ENCODE data around the gene PPP2R3C.
A peak's percentile ranks its signal among the peaks of the same experiment; 100 is the strongest.
"Not testable (repeated sequence)": the region's sequence is repeated elsewhere in the genome, so short reads cannot be mapped to it uniquely, and the experiment has no call there.

The PPP2R3C gene

DNA sequence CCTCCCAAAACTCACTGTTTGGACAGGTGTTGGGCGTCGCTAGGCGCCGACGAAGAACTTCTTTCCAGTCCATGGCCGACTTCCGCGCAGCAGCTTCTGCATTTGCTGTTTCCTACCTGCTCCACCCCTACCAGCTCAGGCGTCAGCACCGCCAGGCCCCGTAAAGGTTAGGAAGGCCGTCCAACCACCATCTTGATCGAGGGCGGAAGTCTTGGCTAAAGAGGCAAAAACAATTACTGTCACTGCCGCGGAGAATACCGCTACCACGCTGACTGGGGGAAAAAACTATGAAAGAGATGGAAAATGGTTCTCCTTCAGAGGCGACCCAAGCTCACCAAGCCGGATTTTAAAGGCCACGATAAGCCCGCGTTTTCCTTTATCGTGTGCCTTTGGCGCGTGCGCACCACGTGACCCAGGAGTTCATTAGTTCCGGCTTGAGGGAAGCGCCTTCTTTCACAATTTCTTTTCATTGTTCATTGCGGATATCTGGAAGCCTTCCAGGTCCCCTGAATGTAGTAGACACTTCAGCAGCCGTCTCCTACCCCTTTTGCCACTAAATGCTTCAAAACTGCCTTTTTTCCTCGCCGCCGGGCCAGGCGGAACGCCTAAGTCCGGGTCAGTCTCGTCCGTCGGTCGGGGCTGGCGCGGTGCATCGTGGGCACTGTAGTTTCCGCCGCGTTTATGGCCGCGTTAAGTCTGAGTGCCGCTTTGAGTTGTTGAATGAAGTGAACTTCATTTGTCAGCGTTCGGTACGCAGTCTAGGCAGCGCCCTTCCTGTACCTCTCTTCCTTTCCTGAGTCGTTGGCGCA, at the start of gene PPP2R3C, which contains the start of gene PRORP:
PPP2R3C (minus strand) TSS at position 104 of the 809 bp plus-strand sequence; CDS start at position 73, 31 bp downstream.
PRORP (plus strand) TSS at position 666 of the 809 bp plus-strand sequence. CDS start 694 bp downstream, outside the sequence.
- DNase-seq: peak; percentile 86

DNA sequence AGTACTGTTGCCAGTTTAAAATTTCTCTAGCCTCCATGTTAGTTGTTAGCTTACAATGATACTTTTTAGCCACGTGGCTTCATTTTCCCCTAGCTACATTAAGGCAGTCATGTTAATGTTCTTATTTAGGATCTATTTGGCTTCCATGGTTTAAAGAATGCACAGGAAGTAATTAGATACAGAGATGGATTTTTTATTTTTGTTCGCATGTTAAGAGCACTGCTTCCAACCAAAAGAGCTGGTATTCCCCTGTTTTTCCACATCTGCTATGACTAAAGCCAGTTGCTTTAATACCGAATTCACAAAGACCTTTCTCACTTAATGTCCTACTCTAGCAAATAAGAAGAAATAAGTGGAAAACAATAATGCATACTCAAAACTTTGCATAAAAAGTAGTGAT, 45.7 kb upstream of the PPP2R3C start:
- no peak for DNase-seq

- no peak for DNase-seq
Measured at GRCh38 chr14:35164849-35165248, 43.1 kb upstream of the PPP2R3C start.

- DNase-seq: no peak
Measured at GRCh38 chr14:35163384-35163783, 41.6 kb upstream of the PPP2R3C start.

- DNase-seq: no peak
Measured at GRCh38 chr14:35161231-35161630, 39.4 kb upstream of the PPP2R3C start.

- no peak for DNase-seq
Measured at GRCh38 chr14:35159742-35160409, 38.1 kb upstream of the PPP2R3C start.

- DNase-seq: no peak
Measured at GRCh38 chr14:35158951-35159653, 37.3 kb upstream of the PPP2R3C start.

GRCh38 chr14:35158491-35158890, 36.7 kb upstream of the PPP2R3C start:
- no peak for DNase-seq

GRCh38 chr14:35155962-35156361, 34.2 kb upstream of the PPP2R3C start:
- no peak for DNase-seq

GRCh38 chr14:35154016-35154415, 32.2 kb upstream of the PPP2R3C start:
- no peak for DNase-seq

- DNase-seq: not testable (repeated sequence)
Measured at GRCh38 chr14:35152531-35152930, 30.7 kb upstream of the PPP2R3C start.

DNA sequence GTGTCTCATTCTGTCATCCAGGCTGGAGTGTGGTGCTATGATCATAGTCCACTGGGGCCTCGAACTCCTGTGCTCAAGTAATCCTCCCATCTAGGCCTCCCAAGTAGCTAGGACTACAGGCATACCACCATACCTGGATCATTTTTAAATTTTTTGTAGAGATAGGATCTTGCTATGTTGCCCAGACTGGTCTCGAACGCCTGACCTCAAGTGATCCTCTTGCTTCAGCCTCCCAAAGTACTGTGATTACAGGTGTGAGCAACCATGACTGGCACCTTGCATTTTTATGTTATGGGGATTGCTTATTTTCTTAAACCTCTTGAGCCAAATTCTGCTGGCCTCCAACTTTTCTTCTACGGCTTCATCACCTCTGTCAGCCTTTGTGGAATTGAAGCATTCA, 27.4 kb upstream of the PPP2R3C start:
- DNase-seq: no peak

- no peak for DNase-seq
Measured at GRCh38 chr14:35147711-35148110, 25.9 kb upstream of the PPP2R3C start.

- no peak for DNase-seq
Measured at GRCh38 chr14:35147186-35147585, 25.4 kb upstream of the PPP2R3C start.

GRCh38 chr14:35146711-35147149, 24.9 kb upstream of the PPP2R3C start:
- no peak for DNase-seq

DNA sequence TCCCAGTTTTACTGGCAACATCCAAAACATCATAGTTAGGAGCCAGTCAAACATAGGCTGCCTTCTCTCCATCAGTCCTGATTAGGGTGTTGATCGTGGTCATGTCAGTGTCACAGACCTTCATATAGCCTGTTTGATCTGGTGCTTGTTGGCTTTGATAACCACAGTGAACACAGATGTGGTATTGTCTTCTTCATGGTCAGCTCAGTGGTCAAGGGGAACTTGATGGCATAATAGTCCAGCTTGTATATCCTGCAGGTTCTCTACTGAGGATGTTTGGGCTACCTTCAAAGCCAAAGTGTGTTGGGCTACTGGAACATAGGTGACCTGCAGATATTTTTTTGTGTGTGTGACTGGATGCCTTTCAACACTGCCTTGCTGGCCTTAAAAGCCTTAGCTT, 22.2 kb upstream of the PPP2R3C start:
- DNase-seq: no peak

DNA sequence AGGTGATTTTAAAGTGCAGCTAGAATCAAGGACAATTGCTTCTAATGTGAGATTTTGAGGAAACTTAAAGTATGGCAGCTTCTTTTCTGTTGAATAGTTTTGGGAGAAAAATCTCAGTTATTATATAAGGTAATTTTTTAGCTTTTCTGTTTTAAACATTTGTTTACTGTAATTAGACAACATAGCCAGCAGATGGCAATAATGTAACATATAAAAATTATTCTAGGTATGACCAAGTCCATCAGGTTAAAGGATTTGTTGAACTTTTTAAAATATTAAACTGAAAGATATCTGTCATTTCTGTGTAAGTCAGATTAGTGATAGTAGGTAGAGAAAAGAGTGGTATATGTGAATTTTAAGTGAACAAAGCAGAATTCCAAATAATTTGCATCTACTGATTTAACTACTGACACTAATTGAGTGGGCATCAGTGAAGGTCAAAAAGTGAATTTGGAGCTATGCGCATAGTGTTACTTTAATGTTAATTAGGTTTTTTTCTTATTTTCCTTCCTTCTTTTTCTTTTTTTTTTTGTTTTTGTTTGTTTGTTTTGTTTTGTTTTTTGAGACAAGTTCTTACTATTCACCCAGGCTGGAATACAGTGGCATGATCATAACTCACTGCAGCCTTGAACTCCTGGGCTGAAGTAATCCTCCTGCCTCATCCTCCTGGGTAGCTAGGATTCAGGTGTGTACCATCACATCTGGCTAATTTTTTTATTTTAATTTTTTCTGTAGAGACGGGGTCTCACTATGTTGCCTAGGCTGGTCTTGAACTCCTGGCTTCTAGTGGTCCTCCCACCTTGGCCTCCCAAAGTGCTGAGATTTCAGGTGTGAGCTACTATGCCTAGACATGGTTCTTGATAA, 19.2 kb upstream of the PPP2R3C start:
- DNase-seq: no peak

DNA sequence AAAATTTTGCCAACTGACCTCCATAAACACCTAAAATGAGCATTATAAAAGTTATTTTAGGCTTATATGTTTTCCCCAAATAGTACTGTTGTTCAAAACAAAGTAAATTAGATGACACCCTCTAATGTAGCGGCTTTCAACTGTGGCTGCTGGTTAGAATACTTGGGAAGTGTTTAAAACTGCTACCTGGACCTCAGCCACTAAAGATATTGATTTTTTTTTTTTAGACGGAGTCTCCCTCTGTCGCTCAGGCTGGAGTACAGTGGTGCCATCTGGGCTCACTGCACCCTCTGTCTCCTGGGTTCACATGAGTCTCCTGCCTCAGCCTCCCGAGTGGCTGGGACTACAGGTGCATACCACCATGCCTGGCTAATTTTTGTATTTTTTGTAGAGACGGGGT, 16.8 kb upstream of the PPP2R3C start:
- no peak for DNase-seq

- DNase-seq: no peak
Measured at GRCh38 chr14:35134329-35135123, 12.7 kb upstream of the PPP2R3C start.

DNA sequence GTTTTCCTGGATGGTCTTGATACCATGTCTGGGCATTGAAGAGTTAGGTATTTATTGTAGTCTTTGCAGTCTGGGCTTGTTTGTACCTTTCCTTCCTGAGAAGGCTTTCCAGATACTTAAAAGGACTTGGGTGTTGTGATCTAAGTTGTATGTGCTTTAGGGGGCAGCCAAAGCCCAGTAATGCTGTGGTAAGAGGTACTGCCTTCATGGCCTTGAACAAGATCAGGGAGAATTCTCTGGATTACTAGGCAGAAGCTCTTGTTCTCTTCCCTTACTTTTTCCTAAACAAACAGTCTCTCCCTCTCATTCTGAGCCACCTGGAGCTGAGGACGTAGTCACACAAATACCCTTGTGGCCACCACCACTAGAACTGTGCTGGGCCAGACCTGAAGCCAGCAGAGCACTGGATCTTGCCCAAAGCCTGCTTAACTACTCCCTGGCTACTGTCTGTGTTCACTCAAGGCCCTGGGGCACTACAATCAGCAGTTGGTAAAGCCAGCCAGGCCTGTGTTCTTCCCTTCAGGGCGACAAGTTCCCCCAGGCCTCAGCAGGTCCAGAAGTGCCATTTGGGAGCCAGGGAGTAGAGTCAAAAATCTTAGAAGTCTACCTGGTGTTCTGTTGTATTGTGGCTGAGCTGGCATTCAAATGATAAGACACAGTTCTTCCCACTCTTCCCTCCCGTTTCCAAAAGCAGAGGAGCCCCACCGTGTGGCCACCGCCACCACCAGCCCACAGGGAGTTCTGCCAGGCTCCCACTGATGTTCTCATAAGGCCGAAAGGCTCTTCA, 11.9 kb upstream of the PPP2R3C start:
- DNase-seq: no peak

DNA sequence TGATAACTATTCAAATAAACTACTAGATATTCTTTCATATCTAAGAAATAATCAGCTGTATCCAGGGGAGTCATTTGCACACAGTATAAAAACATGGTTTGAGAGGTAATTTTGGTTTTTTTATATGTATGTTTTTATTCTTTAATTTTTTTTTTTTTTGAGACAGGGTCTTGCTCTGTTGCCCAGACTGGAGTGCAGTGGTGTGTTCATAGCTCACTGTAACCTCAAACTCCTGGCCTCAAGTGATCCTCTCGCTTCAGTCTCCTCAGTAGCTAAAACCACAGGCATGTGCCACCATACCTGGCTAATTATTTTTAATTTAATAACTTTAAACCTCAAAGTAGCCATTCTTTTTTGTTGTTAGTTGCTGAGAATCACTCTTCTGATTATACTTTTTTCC, 2.3 kb upstream of the PPP2R3C start:
- no peak for DNase-seq

All from activated effector memory CD4-positive, alpha-beta T cell treated with Interleukin-2 at 50 U/mL for 16 hours (primary cell).